IMR-90 (cell line): ENCODE data around the gene USB1. TPM values are rescaled to one million over a fixed set of nuclear protein-coding genes. Genes with fewer than 3 reads are reported as not detected.

Experiments
- ATAC-seq: fragments of 200-7000 bp; cut with Tn5 transposase; 2 replicates; pipeline ENCODE4 v1.9.1; 2020; ENCODE audit warnings: low read depth, mild to moderate bottlenecking, moderate library complexity
- BruUV-seq: library from RNA; stranded (reverse); fragments of 400-500 nt; replicated peaks from 2 replicates; lab custom pipeline; 2021; lab: Mats Ljungman, UMichigan
- CTCF ChIA-PET: fragments of 300-600 bp; formaldehyde crosslinking; extraction: SDS; loops from one replicate; lab custom pipeline; 2021; ENCODE audit warnings: antibody characterized with exemption; lab: Yijun Ruan, JAX
- POLR2A ChIA-PET: fragments of 300-600 bp; sonication (Branson Sonifier 250); formaldehyde crosslinking; loops from one replicate; lab custom pipeline; 2022; ENCODE audit warnings: antibody characterized with exemption; ENCODE audit not compliant: unreplicated experiment; lab: Charles Lee
- DNase-seq: peaks from one replicate; pipeline ENCODE4 v3.0.0; 2013
- H2AFZ ChIP-seq: replicated peaks from 2 replicates; pipeline ENCODE3; 2013; ENCODE audit warnings: low read length, mild to moderate bottlenecking; ENCODE audit not compliant: poor library complexity
- H2AK5ac ChIP-seq: 2 replicates; pipeline ENCODE4 v1.6.1; 2013; ENCODE audit warnings: low read depth, low read length, inconsistent platforms
- H2AK9ac ChIP-seq: replicated peaks from 2 replicates; pipeline ENCODE3; 2013; ENCODE audit warnings: mild to moderate bottlenecking, low read depth, low read length, moderate library complexity; ENCODE audit not compliant: poor library complexity
- H2BK120ac ChIP-seq: 2 replicates; pipeline ENCODE4 v1.6.1; 2013; ENCODE audit warnings: low read depth, low read length, inconsistent platforms
- H2BK15ac ChIP-seq: 3 replicates; pipeline ENCODE4 v1.6.1; 2013; ENCODE audit warnings: low read depth, low read length, inconsistent platforms
- H2BK20ac ChIP-seq: 2 replicates; pipeline ENCODE4 v1.6.1; 2013; ENCODE audit warnings: low read depth, mild to moderate bottlenecking, inconsistent platforms, low read length, moderate library complexity
- H2BK5ac ChIP-seq: 2 replicates; pipeline ENCODE4 v1.6.1; 2013; ENCODE audit warnings: mild to moderate bottlenecking, low read depth, low read length, inconsistent platforms; ENCODE audit not compliant: poor library complexity, severe bottlenecking
- H3K14ac ChIP-seq: replicated peaks from 2 replicates; pipeline ENCODE4 v1.6.1; 2013; ENCODE audit warnings: low read depth, low read length, inconsistent platforms
- H3K18ac ChIP-seq: 2 replicates; pipeline ENCODE4 v1.6.1; 2013; ENCODE audit warnings: low read depth, low read length, control low read depth
- H3K23ac ChIP-seq: 2 replicates; pipeline ENCODE4 v1.6.1; 2013; ENCODE audit warnings: low read depth, low read length, inconsistent platforms
- H3K27ac ChIP-seq: 2 replicates; pipeline ENCODE4 v1.5.1; 2013; ENCODE audit warnings: mild to moderate bottlenecking, control low read depth, low read length; ENCODE audit not compliant: insufficient read depth
- H3K27me3 ChIP-seq: 2 replicates; pipeline ENCODE4 v1.6.1; 2013; ENCODE audit warnings: low read length; ENCODE audit not compliant: control insufficient read depth, insufficient read depth
- H3K36me3 ChIP-seq: 2 replicates; pipeline ENCODE4 v1.6.1; 2013; ENCODE audit warnings: low read length, mixed read lengths; ENCODE audit not compliant: control insufficient read depth, insufficient read depth
- H3K4ac ChIP-seq: 2 replicates; pipeline ENCODE4 v1.6.1; 2013; ENCODE audit warnings: low read depth, low read length, inconsistent platforms
- H3K4me1 ChIP-seq: 2 replicates; pipeline ENCODE4 v1.6.1; 2013; ENCODE audit warnings: low read length, mixed read lengths; ENCODE audit not compliant: control insufficient read depth, insufficient read depth
- H3K4me2 ChIP-seq: 2 replicates; pipeline ENCODE4 v1.6.1; 2013; ENCODE audit warnings: low read depth, mild to moderate bottlenecking, control low read depth, low read length, moderate library complexity
- H3K4me3 ChIP-seq: 2 replicates; pipeline ENCODE4 v1.5.1; 2013; ENCODE audit warnings: low read depth, mild to moderate bottlenecking, control low read depth, low read length, moderate library complexity; ENCODE audit not compliant: insufficient read depth
- H3K56ac ChIP-seq: 2 replicates; pipeline ENCODE4 v1.6.1; 2013; ENCODE audit warnings: low read length, inconsistent platforms; ENCODE audit not compliant: insufficient read depth; ENCODE audit errors: extremely low read depth
- H3K79me1 ChIP-seq, 2 experiments: 2 replicates each; pipeline ENCODE4 v1.6.1; 2013; ENCODE audit warnings: low read length in 2 of 2, inconsistent platforms in 1 of 2, low read depth in 1 of 2
- H3K9ac ChIP-seq: 2 replicates; pipeline ENCODE4 v1.6.1; 2013; ENCODE audit warnings: low read depth, low read length, control low read depth
- H3K9me1 ChIP-seq: 2 replicates; pipeline ENCODE4 v1.6.1; 2013; ENCODE audit warnings: low read length, inconsistent platforms; ENCODE audit not compliant: insufficient read depth
- H3K9me3 ChIP-seq: 2 replicates; pipeline ENCODE4 v1.6.1; 2013; ENCODE audit warnings: low read length; ENCODE audit not compliant: control insufficient read depth, insufficient read depth
- H4K20me1 ChIP-seq: 2 replicates; pipeline ENCODE4 v1.6.1; 2013; ENCODE audit warnings: low read length, inconsistent platforms; ENCODE audit not compliant: insufficient read depth
- H4K5ac ChIP-seq: 2 replicates; pipeline ENCODE4 v1.6.1; 2013; ENCODE audit warnings: mild to moderate bottlenecking, low read depth, low read length, control low read depth
- H4K8ac ChIP-seq, 2 experiments: 2 replicates each; pipeline ENCODE4 v1.6.1; 2013; ENCODE audit warnings: low read depth in 2 of 2, low read length in 2 of 2, control low read depth in 1 of 2, inconsistent platforms in 1 of 2
- H4K91ac ChIP-seq: 2 replicates; pipeline ENCODE4 v1.6.1; 2013; ENCODE audit warnings: low read depth, low read length, inconsistent platforms; ENCODE audit not compliant: insufficient read depth
- CEBPB ChIP-seq: IDR thresholded peaks from 2 replicates; pipeline ENCODE4 v1.6.1; 2012; ENCODE audit warnings: low read depth, low read length, improper control_type of control experiment
- CHD1 ChIP-seq: IDR thresholded peaks from 2 replicates; pipeline ENCODE4 v1.6.1; 2012; ENCODE audit warnings: low read depth, low read length, improper control_type of control experiment
- FOS ChIP-seq: fragments of 150-350 bp; IDR thresholded peaks from 2 replicates; pipeline ENCODE4 v1.6.1; 2016; ENCODE audit warnings: low read depth, low read length
- MAZ ChIP-seq: IDR thresholded peaks from 2 replicates; pipeline ENCODE4 v1.6.1; 2012; ENCODE audit warnings: low read depth, mild to moderate bottlenecking, low read length, improper control_type of control experiment, moderate library complexity, borderline replicate concordance
- NFE2L2 ChIP-seq: fragments of 150-350 bp; IDR thresholded peaks from 2 replicates; pipeline ENCODE4 v1.6.1; 2016; ENCODE audit warnings: low read depth, mild to moderate bottlenecking, low read length
- RAD21 ChIP-seq: IDR thresholded peaks from 2 replicates; pipeline ENCODE4 v1.6.1; 2012; ENCODE audit warnings: low read length, improper control_type of control experiment
- RCOR1 ChIP-seq: IDR thresholded peaks from 2 replicates; pipeline ENCODE4 v1.6.1; 2012; ENCODE audit warnings: mild to moderate bottlenecking, low read length, improper control_type of control experiment; ENCODE audit not compliant: insufficient replicate concordance
- SMC3 ChIP-seq: fragments of 150-350 bp; IDR thresholded peaks from 2 replicates; pipeline ENCODE4 v1.6.1; 2016; ENCODE audit warnings: low read depth, mild to moderate bottlenecking, antibody characterized with exemption, low read length, moderate library complexity
- WGBS, 2 experiments: methylation state at CpG; one replicate each; pipeline versions ENCODE4 v1.1.5 to v1.1.7; 2013; ENCODE audit warnings: missing lambda C conversion rate in 2 of 2; ENCODE audit not compliant: insufficient read length in 1 of 2; ENCODE audit errors: extremely low coverage in 2 of 2; 5-methylcytosine and 5-hydroxymethylcytosine counted together
- dilution Hi-C: fragments of 300-500 bp; cut with HindIII; formaldehyde crosslinking; loops from one replicate; pipeline ENCODE4 v1.14.3; 2018; ENCODE audit warnings: low sequenced_read_pairs; ENCODE audit not compliant: unreplicated experiment
- in situ Hi-C: fragments of 300-500 bp; cut with MboI; formaldehyde crosslinking; loops from 3 replicates; pipeline ENCODE4 v1.14.3; 2019; ENCODE audit warnings: low sequenced_read_pairs, inconsistent platforms, mixed read lengths
- intact Hi-C: fragments of 100-400 bp; cut with micrococcal nuclease; formaldehyde crosslinking; loops from 2 replicates; pipeline ENCODE4 v1.10.0; 2022
- polyA plus RNA-seq, 3 experiments: library from polyadenylated mRNA; depleted of rRNA; stranded (reverse); fragments of >200 nt; gene quantifications; 2 replicates each; pipeline ENCODE4 v1.2.3, GENCODE V29; 2012; ENCODE audit warnings: low replicate concordance in 1 of 3
- total RNA-seq: library from RNA; depleted of rRNA; stranded (reverse); fragments of >200 nt; gene quantifications from 2 replicates; pipeline ENCODE4 v1.2.3, GENCODE V29; 2012
- TF ChIP-seq, protein P1 (sequence below): fragments of 150-350 bp; IDR thresholded peaks from 2 replicates; pipeline ENCODE4 v1.6.1; 2016; ENCODE audit warnings: low read depth, mild to moderate bottlenecking, low read length, moderate library complexity, borderline replicate concordance
- TF ChIP-seq, protein P2 (sequence below): fragments of 150-350 bp; IDR thresholded peaks from 2 replicates; pipeline ENCODE4 v1.6.1; 2017; ENCODE audit warnings: mild to moderate bottlenecking, antibody characterized with exemption, low read length, low read depth

USB1 gene
- total and polyA plus RNA-seq, 2 of the 4 experiments (the other 2 are of a cell fraction), result 45.9 to 94.9 TPM

DNA sequence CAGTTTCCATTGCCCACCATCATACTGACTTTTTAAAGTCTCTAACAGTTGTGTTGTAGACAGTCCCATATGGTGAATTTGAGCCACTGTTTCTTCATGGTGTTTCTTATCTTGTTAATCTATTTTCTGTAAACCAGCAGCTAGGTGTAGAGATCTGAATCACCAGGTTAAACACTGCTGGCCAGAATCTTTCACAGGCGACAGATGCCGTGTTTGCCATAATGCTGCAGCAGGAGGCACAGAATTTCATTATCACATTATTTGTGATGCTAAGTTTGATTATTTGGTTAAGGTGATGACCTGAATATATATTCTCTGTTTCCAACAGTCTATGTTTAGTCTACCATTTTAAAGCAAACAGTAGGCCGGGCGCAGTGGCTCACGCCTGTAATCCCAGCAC lies 18.8 kb upstream of the USB1 start:
- no peak overlapping the region for H2BK5ac ChIP-seq
- no peak overlapping the region for H2AFZ ChIP-seq
- H2BK20ac ChIP-seq, result no peak overlapping the region
- POLR2A ChIA-PET, result no interaction called here
- no peak overlapping the region for H3K4me2 ChIP-seq
- in situ Hi-C loops, result no loop called here
- no peaks in the 10 kb centered on the region for H3K36me3 ChIP-seq
- H3K18ac ChIP-seq, result no peak overlapping the region
- H3K79me1 ChIP-seq, result no peaks in the 10 kb centered on the region
- TF ChIP-seq RAD21 (no peak), CHD1 (no peak), NFE2L2 (no peak), CEBPB (no peak), RCOR1 (no peak), FOS (no peak), SMC3 (no peak), MAZ (no peak)
- TF ChIP-seq, protein P1, sequence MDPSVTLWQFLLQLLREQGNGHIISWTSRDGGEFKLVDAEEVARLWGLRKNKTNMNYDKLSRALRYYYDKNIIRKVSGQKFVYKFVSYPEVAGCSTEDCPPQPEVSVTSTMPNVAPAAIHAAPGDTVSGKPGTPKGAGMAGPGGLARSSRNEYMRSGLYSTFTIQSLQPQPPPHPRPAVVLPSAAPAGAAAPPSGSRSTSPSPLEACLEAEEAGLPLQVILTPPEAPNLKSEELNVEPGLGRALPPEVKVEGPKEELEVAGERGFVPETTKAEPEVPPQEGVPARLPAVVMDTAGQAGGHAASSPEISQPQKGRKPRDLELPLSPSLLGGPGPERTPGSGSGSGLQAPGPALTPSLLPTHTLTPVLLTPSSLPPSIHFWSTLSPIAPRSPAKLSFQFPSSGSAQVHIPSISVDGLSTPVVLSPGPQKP, result no peak
- TF ChIP-seq, protein P2, sequence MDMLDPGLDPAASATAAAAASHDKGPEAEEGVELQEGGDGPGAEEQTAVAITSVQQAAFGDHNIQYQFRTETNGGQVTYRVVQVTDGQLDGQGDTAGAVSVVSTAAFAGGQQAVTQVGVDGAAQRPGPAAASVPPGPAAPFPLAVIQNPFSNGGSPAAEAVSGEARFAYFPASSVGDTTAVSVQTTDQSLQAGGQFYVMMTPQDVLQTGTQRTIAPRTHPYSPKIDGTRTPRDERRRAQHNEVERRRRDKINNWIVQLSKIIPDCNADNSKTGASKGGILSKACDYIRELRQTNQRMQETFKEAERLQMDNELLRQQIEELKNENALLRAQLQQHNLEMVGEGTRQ, result no peak
- H3K27me3 ChIP-seq, result peaks cover 48% of the 10 kb centered on the region
- H4K5ac ChIP-seq, result no peak overlapping the region
- ATAC-seq (no peak), DNase-seq (no peak)
- no peak overlapping the region for H2AK5ac ChIP-seq
- no peak overlapping the region for H3K14ac ChIP-seq
- no peaks in the 10 kb centered on the region for H3K9me3 ChIP-seq
- H3K56ac ChIP-seq, result no peak overlapping the region
- no peak overlapping the region for H4K91ac ChIP-seq
- no peak overlapping the region for H3K27ac ChIP-seq
- H4K8ac ChIP-seq, result no peak overlapping the region
- CTCF ChIA-PET, result no interaction called here
- intact Hi-C loops, result no loop called here
- H3K4me3 ChIP-seq, result no peak overlapping the region
- H2BK120ac ChIP-seq, result no peak overlapping the region
- H4K20me1 ChIP-seq, result no peaks in the 10 kb centered on the region; the same call in 1 of the 2 replicates
- WGBS, 2 experiments, result no CpG with 5 or more reads among the region's 5 CpGs
- no peak overlapping the region for H3K23ac ChIP-seq
- no peak overlapping the region for H3K4ac ChIP-seq
- no peak overlapping the region for H2AK9ac ChIP-seq
- H3K9me1 ChIP-seq, result no peaks in the 10 kb centered on the region
- no TSS peak for BruUV-seq
- H3K9ac ChIP-seq, result no peak overlapping the region
- peaks cover 2% of the 10 kb centered on the region; the same call in 1 of the 2 replicates for H3K4me1 ChIP-seq
- dilution Hi-C loops, result no loop called here
- H2BK15ac ChIP-seq, result no peak overlapping the region
